CD14-positive monocyte (primary cell): ENCODE data around the gene ZRANB3. TPM values are rescaled to one million over a fixed set of nuclear protein-coding genes. Genes with fewer than 3 reads are reported as not detected.

Experiments used
- DNase-seq, 3 donors: peaks; one replicate each; pipeline ENCODE4 v3.0.0-alpha.2; 2011 to 2022
- H2AFZ ChIP-seq: 2 replicates; pipeline ENCODE4 v1.6.0; 2012; ENCODE audit warnings: mild to moderate bottlenecking, low read depth, low read length, inconsistent platforms; ENCODE audit not compliant: insufficient read depth, poor library complexity, severe bottlenecking
- H3K27ac ChIP-seq, 2 donors: 1 replicate in 1 of 2; 2 replicates in 1 of 2; pipeline ENCODE4 v1.5.1; 2012 to 2013; ENCODE audit warnings: low read length in 2 of 2, control low read depth in 1 of 2, inconsistent platforms in 1 of 2, low read depth in 1 of 2, mild to moderate bottlenecking in 1 of 2
- H3K27me3 ChIP-seq, 2 donors: one replicate each; pipeline versions ENCODE4 v1.6.0 to v1.6.1; 2011 to 2013; ENCODE audit warnings: low read length in 2 of 2; ENCODE audit not compliant: control insufficient read depth in 2 of 2, insufficient read depth in 2 of 2
- H3K36me3 ChIP-seq, 2 donors: replicated peaks in 1 of 2; 1 replicate in 1 of 2; 2 replicates in 1 of 2; pipeline versions ENCODE4 v1.5.1 to v1.6.1; 2012 to 2013; ENCODE audit warnings: low read length in 2 of 2, control low read depth in 1 of 2, inconsistent platforms in 1 of 2, mild to moderate bottlenecking in 1 of 2; ENCODE audit not compliant: insufficient read depth in 2 of 2, control insufficient read depth in 1 of 2
- H3K4me1 ChIP-seq, 2 donors: 1 replicate in 1 of 2; 2 replicates in 1 of 2; pipeline versions ENCODE4 v1.5.1 to v1.6.1; 2012 to 2013; ENCODE audit warnings: low read length in 2 of 2, control low read depth in 1 of 2, inconsistent platforms in 1 of 2, mild to moderate bottlenecking in 1 of 2, moderate library complexity in 1 of 2; ENCODE audit not compliant: insufficient read depth in 2 of 2, control insufficient read depth in 1 of 2
- H3K4me2 ChIP-seq: replicated peaks from 2 replicates; pipeline ENCODE3; 2012; ENCODE audit warnings: low read length, moderate library complexity, mild to moderate bottlenecking; ENCODE audit not compliant: poor library complexity, severe bottlenecking; ENCODE audit errors: extremely low read depth
- H3K4me3 ChIP-seq, 3 experiments: fragments of 200-600 bp in 1 of 3; sonication (generic) in 1 of 3; replicated peaks in 1 of 3; 1 replicate in 2 of 3; 2 replicates in 1 of 3; pipeline ENCODE4 v1.5.1; 2011 to 2013; ENCODE audit warnings: low read length in 3 of 3, mild to moderate bottlenecking in 3 of 3, control low read depth in 2 of 3, low read depth in 2 of 3, inconsistent platforms in 1 of 3, moderate library complexity in 1 of 3
- H3K79me2 ChIP-seq: 2 replicates; pipeline ENCODE4 v1.6.0; 2012; ENCODE audit warnings: mild to moderate bottlenecking, control low read depth, inconsistent platforms, low read length, moderate library complexity; ENCODE audit not compliant: insufficient read depth
- H3K9ac ChIP-seq: 2 replicates; pipeline ENCODE4 v1.6.0; 2017; ENCODE audit warnings: low read length, mild to moderate bottlenecking; ENCODE audit not compliant: insufficient read depth, poor library complexity, severe bottlenecking
- H3K9me3 ChIP-seq, 2 donors: replicated peaks in 1 of 2; 1 replicate in 1 of 2; 2 replicates in 1 of 2; pipeline versions ENCODE4 v1.5.1 to v1.6.1; 2012 to 2013; ENCODE audit warnings: low read length in 2 of 2, control low read depth in 1 of 2; ENCODE audit not compliant: control insufficient read depth in 1 of 2, insufficient read depth in 1 of 2
- H4K20me1 ChIP-seq: 2 replicates; pipeline ENCODE4 v1.6.0; 2012; ENCODE audit warnings: mild to moderate bottlenecking, low read length, control low read depth, moderate library complexity; ENCODE audit not compliant: insufficient read depth
- H3K27ac Mint-ChIP-seq, 7 donors: one replicate each; pipeline ENCODE4 v1.8.0; 2020; ENCODE audit warnings: mild to moderate bottlenecking in 7 of 7, mixed read lengths in 7 of 7, moderate library complexity in 6 of 7, inconsistent platforms in 2 of 7
- H3K27me3 Mint-ChIP-seq, 3 donors: one replicate each; pipeline ENCODE4 v1.8.0; 2021 to 2022; ENCODE audit warnings: low read depth in 3 of 3, mild to moderate bottlenecking in 3 of 3, mixed read lengths in 3 of 3, moderate library complexity in 3 of 3, inconsistent platforms in 1 of 3
- H3K36me3 Mint-ChIP-seq, 2 donors: one replicate each; pipeline ENCODE4 v1.8.0; 2020; ENCODE audit warnings: mixed read lengths in 2 of 2, inconsistent platforms in 1 of 2, mild to moderate bottlenecking in 1 of 2
- H3K4me1 Mint-ChIP-seq: one replicate; pipeline ENCODE4 v1.8.0; 2020; ENCODE audit warnings: mild to moderate bottlenecking, mixed read lengths
- H3K4me3 Mint-ChIP-seq, 2 donors: one replicate each; pipeline ENCODE4 v1.8.0; 2020; ENCODE audit warnings: mild to moderate bottlenecking in 2 of 2, mixed read lengths in 2 of 2, moderate library complexity in 1 of 2
- H3K9me3 Mint-ChIP-seq, 7 donors: one replicate each; pipeline ENCODE4 v1.8.0; 2020 to 2022; ENCODE audit warnings: mixed read lengths in 7 of 7, mild to moderate bottlenecking in 6 of 7, moderate library complexity in 6 of 7, inconsistent platforms in 2 of 7
- CTCF ChIP-seq: fragments of 200-600 bp; IDR thresholded peaks from one replicate; pipeline ENCODE4 v1.8.0; 2022; ENCODE audit warnings: antibody characterized with exemption, mild to moderate bottlenecking
- WGBS: methylation state at CpG from one replicate; pipeline ENCODE4 v1.1.5; 2013; ENCODE audit warnings: missing lambda C conversion rate; ENCODE audit not compliant: insufficient coverage; 5-methylcytosine and 5-hydroxymethylcytosine counted together
- intact Hi-C, 2 donors: fragments of 100-400 bp; cut with micrococcal nuclease; formaldehyde crosslinking; loops; one replicate each; pipeline versions ENCODE4 v1.15.0 to v1.15.1; 2023
- polyA plus RNA-seq, 3 donors: library from polyadenylated mRNA; depleted of rRNA in 1 of 3; unstranded in 2 of 3; stranded (reverse) in 1 of 3; fragments of 300-500 nt in 2 of 3; fragments of >200 nt in 1 of 3; fragmentation: Illumina TruSeq in 2 of 3; gene quantifications; 1 replicate in 2 of 3; 2 replicates in 1 of 3; pipeline ENCODE4 v1.2.3, GENCODE V29; 2012 to 2021

ZRANB3 gene
- polyA plus RNA-seq, 3 donors, result 0.47 to 3.5 (median 0.64) TPM

GRCh38 chr2:135257383-135258090 lies 273.5 kb downstream of the ZRANB3 start:
- Histone ChIP-seq H2AFZ (no peak overlapping the region), H3K27ac (no peak overlapping the region), H3K4me1 (peaks cover 5 to 6% of the 10 kb centered on the region in 2 donors), H3K27me3 (no peaks in the 10 kb centered on the region), H3K4me2 (no peak overlapping the region), H3K4me3 (no peak overlapping the region), H3K9ac (no peak overlapping the region), H3K9me3 (peaks cover 17% of the 10 kb centered on the region in 2 donors), H3K79me2 (no peaks in the 10 kb centered on the region), H3K36me3 (no peaks in the 10 kb centered on the region), H4K20me1 (no peaks in the 10 kb centered on the region)
- 67% methylated on average over 1 of the region's 2 CpGs for WGBS
- peaks cover 9 to 24% (median 16%) of the 10 kb centered on the region in 7 donors for H3K9me3 Mint-ChIP-seq
- no peak overlapping the region for H3K27ac Mint-ChIP-seq
- intact Hi-C loops, result no loop called here
- peaks cover 3% of the 10 kb centered on the region in 2 donors for H3K36me3 Mint-ChIP-seq
- TF ChIP-seq CTCF, result no peak
- H3K4me3 Mint-ChIP-seq, result no peak overlapping the region
- no peak for DNase-seq
- peaks cover 0 to 3% (median 0%) of the 10 kb centered on the region in 3 donors for H3K27me3 Mint-ChIP-seq
- H3K4me1 Mint-ChIP-seq, result peaks cover 8% of the 10 kb centered on the region

- H4K20me1 ChIP-seq, result no peaks in the 10 kb centered on the region
- no peak for DNase-seq
- Mint-ChIP-seq H3K4me3 (no peak overlapping the region), H3K27ac (no peak overlapping the region), H3K27me3 (peaks cover 0 to 3% (median 0%) of the 10 kb centered on the region in 3 donors), H3K9me3 (peaks cover 12 to 31% (median 17%) of the 10 kb centered on the region in 7 donors), H3K4me1 (peaks cover 8% of the 10 kb centered on the region), H3K36me3 (peaks cover 3% of the 10 kb centered on the region in 2 donors)
- no peaks in the 10 kb centered on the region for H3K79me2 ChIP-seq
- WGBS, result no CpG with 5 or more reads among the region's 3 CpGs
- TF ChIP-seq CTCF, result no peak
- H3K9ac ChIP-seq, result no peak overlapping the region
- no peaks in the 10 kb centered on the region for H3K36me3 ChIP-seq
- H3K4me1 ChIP-seq, result peaks cover 5 to 6% of the 10 kb centered on the region in 2 donors
- no peaks in the 10 kb centered on the region for H3K27me3 ChIP-seq
- H3K9me3 ChIP-seq, result peaks cover 17 to 20% of the 10 kb centered on the region in 2 donors
- intact Hi-C loops, result no loop called here
- H3K27ac ChIP-seq, result no peak overlapping the region
- no peak overlapping the region for H3K4me2 ChIP-seq
- H2AFZ ChIP-seq, result no peak overlapping the region
- H3K4me3 ChIP-seq, result no peak overlapping the region
Measured at GRCh38 chr2:135256531-135257260, 274.3 kb downstream of the ZRANB3 start.
